Smooth muscle cell (in vitro differentiated cells): ENCODE measurements around the gene ARHGEF26. TPM values are rescaled to one million over a fixed set of nuclear protein-coding genes. Genes with fewer than 3 reads are reported as not detected.

ENCODE experiments used
- DNase-seq: peaks from one replicate; lab custom pipeline; 2025; ENCODE audit not compliant: unreplicated experiment; lab: John Stamatoyannopoulos, UW
- H2AFZ ChIP-seq: fragments of 200-600 bp; sonication (generic); 2 replicates; pipeline ENCODE4 v1.6.0; 2016; ENCODE audit warnings: antibody characterized with exemption, low read depth, mild to moderate bottlenecking
- H3F3A ChIP-seq: fragments of 200-600 bp; sonication (generic); 2 replicates; pipeline ENCODE4 v1.6.0; 2017; ENCODE audit warnings: antibody characterized with exemption, low read depth
- H3K27ac ChIP-seq: fragments of 200-600 bp; sonication (generic); 2 replicates; pipeline ENCODE4 v1.5.1; 2016; ENCODE audit warnings: low read depth, mild to moderate bottlenecking
- H3K27me3 ChIP-seq: fragments of 200-600 bp; sonication (generic); 2 replicates; pipeline ENCODE4 v1.6.1; 2016; ENCODE audit warnings: low read depth, mild to moderate bottlenecking
- H3K36me3 ChIP-seq: fragments of 200-600 bp; sonication (generic); 2 replicates; pipeline ENCODE4 v1.5.1; 2016; ENCODE audit warnings: low read depth
- H3K4me1 ChIP-seq: fragments of 200-600 bp; sonication (generic); 2 replicates; pipeline ENCODE4 v1.5.1; 2016; ENCODE audit warnings: low read depth
- H3K4me2 ChIP-seq: fragments of 200-600 bp; sonication (generic); 2 replicates; pipeline ENCODE4 v1.6.0; 2016; ENCODE audit warnings: mild to moderate bottlenecking
- H3K4me3 ChIP-seq: fragments of 200-600 bp; sonication (generic); 2 replicates; pipeline ENCODE4 v1.5.1; 2016; ENCODE audit warnings: mild to moderate bottlenecking
- H3K79me2 ChIP-seq: fragments of 200-600 bp; sonication (generic); 2 replicates; pipeline ENCODE4 v1.6.0; 2016; ENCODE audit warnings: low read depth, mild to moderate bottlenecking
- H3K9ac ChIP-seq: fragments of 200-600 bp; sonication (generic); 2 replicates; pipeline ENCODE4 v1.6.0; 2016; ENCODE audit warnings: low read depth
- H3K9me3 ChIP-seq: fragments of 200-600 bp; sonication (generic); replicated peaks from 2 replicates; pipeline ENCODE4 v1.5.1; 2016; ENCODE audit warnings: low read depth
- H4K20me1 ChIP-seq: fragments of 200-600 bp; sonication (generic); 2 replicates; pipeline ENCODE4 v1.6.0; 2016; ENCODE audit warnings: low read depth
- WGBS: methylation state at CpG from one replicate; pipeline ENCODE4 v1.1.7; 2016; ENCODE audit warnings: low lambda C conversion rate; 5-methylcytosine and 5-hydroxymethylcytosine counted together
- polyA plus RNA-seq: library from polyadenylated mRNA; unstranded; fragments of >200 nt; fragmentation: Nextera tagmentation; extraction: Ambion mirVana; gene quantifications from 2 replicates; pipeline ENCODE4 v1.2.1, GENCODE V29; 2016
- total RNA-seq: library from RNA; depleted of rRNA; stranded (reverse); fragments of >200 nt; gene quantifications from 2 replicates; pipeline ENCODE4 v1.2.3, GENCODE V29; 2014
- TF ChIP-seq, protein P1 (sequence below): fragments of 200-600 bp; sonication (generic); IDR thresholded peaks from 2 replicates; pipeline ENCODE4 v1.5.1; 2017; ENCODE audit warnings: borderline replicate concordance, mild to moderate bottlenecking, antibody characterized with exemption; ENCODE audit not compliant: insufficient read depth, poor library complexity, severe bottlenecking

The ARHGEF26 gene
- total and polyA plus RNA-seq, 2 experiments from 2014 or later, result 0.83 to 1.4 TPM

DNA sequence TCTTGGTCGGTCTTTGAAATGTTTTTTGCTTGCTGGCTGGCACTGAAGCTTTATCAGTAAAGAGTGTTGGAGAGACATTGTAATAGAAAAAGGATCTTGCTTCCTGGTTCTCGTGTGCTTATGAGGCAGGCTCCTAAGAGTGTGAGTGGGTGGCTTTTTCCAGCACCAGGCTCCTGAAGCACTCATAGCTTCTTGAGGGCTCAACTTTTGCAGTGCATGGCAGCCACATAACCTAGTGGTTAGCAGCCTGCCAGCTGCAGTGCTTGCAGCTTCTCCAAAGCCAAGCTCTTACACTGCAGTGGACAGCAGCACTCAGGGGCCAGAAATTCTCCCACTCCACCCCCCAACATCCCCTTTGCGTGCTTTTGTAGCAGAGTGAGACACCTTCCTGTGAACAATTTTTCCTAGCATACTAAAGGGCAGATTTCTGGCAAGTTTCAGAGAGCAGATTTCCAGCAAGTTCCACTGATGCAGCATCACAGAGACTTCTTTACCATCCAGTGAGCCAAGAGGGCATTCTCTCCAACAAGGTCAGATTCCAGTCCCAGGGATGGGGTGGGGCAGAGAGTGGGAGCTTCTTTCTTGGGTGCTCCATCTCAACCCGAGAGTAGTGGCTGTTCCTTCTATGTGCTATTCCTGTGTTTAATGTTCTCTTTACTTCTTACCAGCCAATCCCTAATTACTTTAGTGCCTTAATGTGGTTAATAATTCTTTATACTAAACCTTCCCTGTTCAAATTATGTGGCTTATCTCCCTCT is 15.8 kb upstream of the ARHGEF26 start:
- H3K9ac ChIP-seq, result no peak overlapping the region
- H3K79me2 ChIP-seq, result no peaks in the 10 kb centered on the region
- no peak for DNase-seq
- H3F3A ChIP-seq, result no peaks in the 10 kb centered on the region
- peaks cover 6% of the 10 kb centered on the region for H3K4me1 ChIP-seq
- H3K4me2 ChIP-seq, result peak overlapping the region; percentile 59
- no peaks in the 10 kb centered on the region for H3K9me3 ChIP-seq
- TF ChIP-seq, protein P1, sequence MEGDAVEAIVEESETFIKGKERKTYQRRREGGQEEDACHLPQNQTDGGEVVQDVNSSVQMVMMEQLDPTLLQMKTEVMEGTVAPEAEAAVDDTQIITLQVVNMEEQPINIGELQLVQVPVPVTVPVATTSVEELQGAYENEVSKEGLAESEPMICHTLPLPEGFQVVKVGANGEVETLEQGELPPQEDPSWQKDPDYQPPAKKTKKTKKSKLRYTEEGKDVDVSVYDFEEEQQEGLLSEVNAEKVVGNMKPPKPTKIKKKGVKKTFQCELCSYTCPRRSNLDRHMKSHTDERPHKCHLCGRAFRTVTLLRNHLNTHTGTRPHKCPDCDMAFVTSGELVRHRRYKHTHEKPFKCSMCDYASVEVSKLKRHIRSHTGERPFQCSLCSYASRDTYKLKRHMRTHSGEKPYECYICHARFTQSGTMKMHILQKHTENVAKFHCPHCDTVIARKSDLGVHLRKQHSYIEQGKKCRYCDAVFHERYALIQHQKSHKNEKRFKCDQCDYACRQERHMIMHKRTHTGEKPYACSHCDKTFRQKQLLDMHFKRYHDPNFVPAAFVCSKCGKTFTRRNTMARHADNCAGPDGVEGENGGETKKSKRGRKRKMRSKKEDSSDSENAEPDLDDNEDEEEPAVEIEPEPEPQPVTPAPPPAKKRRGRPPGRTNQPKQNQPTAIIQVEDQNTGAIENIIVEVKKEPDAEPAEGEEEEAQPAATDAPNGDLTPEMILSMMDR, result no peak
- no peak overlapping the region for H3K4me3 ChIP-seq
- WGBS, result 68% methylated on average over 4 of the region's 4 CpGs
- no peaks in the 10 kb centered on the region for H3K27me3 ChIP-seq
- H3K36me3 ChIP-seq, result no peaks in the 10 kb centered on the region
- no peak overlapping the region for H3K27ac ChIP-seq
- no peaks in the 10 kb centered on the region for H4K20me1 ChIP-seq
- H2AFZ ChIP-seq, result peak overlapping the region; percentile 58

DNA sequence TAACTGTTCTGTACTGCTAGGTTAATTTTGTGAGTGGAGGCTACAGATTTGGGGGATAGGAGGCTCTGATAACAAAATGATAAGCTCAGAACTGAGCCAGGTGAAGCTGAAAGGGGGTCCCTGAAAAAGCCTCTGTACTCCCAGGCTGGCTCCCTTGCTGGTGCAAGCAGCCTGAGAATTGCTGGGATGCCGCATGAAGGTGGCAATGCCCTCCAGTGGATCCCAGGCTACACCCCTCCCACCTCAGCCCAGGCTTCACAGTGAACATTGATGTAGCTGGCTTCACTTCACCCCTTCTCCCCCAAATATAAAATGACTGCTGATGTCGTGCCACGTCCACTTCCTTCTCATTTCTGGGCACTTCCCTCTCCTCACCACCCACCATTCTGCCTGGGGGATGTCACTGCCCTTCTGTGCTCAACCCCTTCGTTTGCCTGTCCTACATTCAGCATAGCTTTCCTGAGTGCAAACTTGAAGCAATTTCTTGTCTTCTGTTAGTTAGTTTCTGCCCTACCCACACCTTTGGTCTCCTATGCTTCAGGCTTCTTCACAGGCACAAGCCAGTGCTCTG is 9.7 kb upstream of the ARHGEF26 start:
- no peak overlapping the region for H3K4me3 ChIP-seq
- H3K9ac ChIP-seq, result no peak overlapping the region
- TF ChIP-seq, protein P1, result no peak
- H3K4me1 ChIP-seq, result no peaks in the 10 kb centered on the region
- no peak overlapping the region for H3K4me2 ChIP-seq
- H3K27me3 ChIP-seq, result no peaks in the 10 kb centered on the region
- DNase-seq, result no peak
- H3K27ac ChIP-seq, result no peak overlapping the region
- no peaks in the 10 kb centered on the region for H3K9me3 ChIP-seq
- no peak overlapping the region for H2AFZ ChIP-seq
- H3K36me3 ChIP-seq, result no peaks in the 10 kb centered on the region
- H4K20me1 ChIP-seq, result no peaks in the 10 kb centered on the region
- 82% methylated on average over 4 of the region's 4 CpGs for WGBS
- no peaks in the 10 kb centered on the region for H3F3A ChIP-seq
- H3K79me2 ChIP-seq, result no peaks in the 10 kb centered on the region

DNA sequence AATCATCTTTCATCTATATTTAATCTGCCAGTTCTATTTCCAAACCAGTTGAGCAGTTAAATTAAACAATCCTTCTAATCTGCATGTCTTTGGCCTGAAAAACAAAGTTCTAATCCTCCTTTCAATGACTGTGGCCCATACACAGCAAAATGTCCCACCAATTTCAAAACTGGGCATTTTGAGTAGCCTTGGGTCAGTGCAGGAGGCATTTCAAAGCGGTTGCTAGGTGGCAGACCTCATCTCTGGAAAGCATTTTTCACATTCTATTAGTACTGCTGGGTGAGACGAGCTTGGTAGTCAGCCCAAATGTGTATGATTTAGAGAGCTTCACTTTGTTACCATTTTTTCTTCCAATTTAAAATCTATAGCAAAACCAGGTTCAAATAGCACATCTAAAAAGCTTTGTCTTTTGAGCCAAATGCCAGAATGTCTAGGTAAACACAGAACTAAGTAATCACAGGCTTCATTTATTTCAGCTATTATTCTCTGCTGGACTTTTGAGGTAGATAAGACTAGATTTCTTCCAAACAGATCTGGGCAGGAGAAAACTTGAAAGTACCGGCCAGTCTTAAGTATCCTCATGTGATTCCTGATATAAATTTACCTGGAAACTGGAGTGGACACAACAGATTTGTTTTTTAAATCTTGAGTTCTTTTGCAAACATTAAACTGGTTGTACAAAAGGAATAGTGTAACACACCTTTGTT is 8.9 kb upstream of the ARHGEF26 start:
- Histone ChIP-seq H3K4me2 (no peak overlapping the region), H3K9ac (no peak overlapping the region), H3F3A (no peaks in the 10 kb centered on the region), H3K9me3 (no peaks in the 10 kb centered on the region), H2AFZ (no peak overlapping the region), H3K36me3 (no peaks in the 10 kb centered on the region), H3K27me3 (no peaks in the 10 kb centered on the region), H3K79me2 (no peaks in the 10 kb centered on the region), H4K20me1 (no peaks in the 10 kb centered on the region), H3K4me1 (no peaks in the 10 kb centered on the region), H3K4me3 (no peak overlapping the region), H3K27ac (no peak overlapping the region)
- TF ChIP-seq, protein P1, result no peak
- no peak for DNase-seq
- WGBS, result 73% methylated on average over 3 of the region's 3 CpGs
